ENCODE results near the gene FGA. TPM values are rescaled to one million over a fixed set of nuclear protein-coding genes. Genes with fewer than 3 reads are reported as not detected.

The FGA gene
- total RNA-seq, 1 experiment from 2014 or later = not detected

Other genes with a start within 250 kb of the FGA start
- not detected in 2 replicates for gene DCHS2, start 98.9 kb downstream of the FGA start, total RNA-seq (2014; rRNA removed)
- 51.7 and 63.0 TPM in 2 replicates for gene PLRG1, start 40.3 kb downstream of the FGA start, total RNA-seq (2014; rRNA removed)
- not detected in 2 replicates for gene FGB, start 27.7 kb downstream of the FGA start, total RNA-seq (2014; rRNA removed)
- gene FGG, start 21.9 kb upstream of the FGA start, total RNA-seq (2014; rRNA removed) = not detected in 2 replicates
- not detected in 2 replicates for gene LRAT, start 153.3 kb upstream of the FGA start, total RNA-seq (2014; rRNA removed)
- 0.06 TPM in 1 of 2 replicates, not detected in the other for gene RBM46, start 190.5 kb upstream of the FGA start, total RNA-seq (2014; rRNA removed)